Liver (tissue), 9 donors: ENCODE data around the gene NAA10. TPM values are rescaled to one million over a fixed set of nuclear protein-coding genes. Genes with fewer than 3 reads are reported as not detected.

Experiments used
- DNase-seq: peaks from one replicate; pipeline ENCODE4 v3.0.0-alpha.2; 2017; ENCODE audit warnings: low spot score
- H3K27ac ChIP-seq, 2 donors: one replicate each; pipeline ENCODE4 v1.7.0; 2013; ENCODE audit warnings: inconsistent platforms in 2 of 2, low read length in 2 of 2, control low read depth in 1 of 2, low read depth in 1 of 2, mild to moderate bottlenecking in 1 of 2
- H3K27me3 ChIP-seq, 4 donors: one replicate each; pipeline versions ENCODE4 v1.6.1 to v1.7.0; 2013; ENCODE audit warnings: low read length in 3 of 4, inconsistent platforms in 1 of 4, mild to moderate bottlenecking in 1 of 4, moderate library complexity in 1 of 4; ENCODE audit not compliant: control insufficient read depth in 4 of 4, insufficient read depth in 4 of 4
- H3K36me3 ChIP-seq, 4 donors: one replicate each; pipeline versions ENCODE4 v1.6.1 to v1.7.0; 2013; ENCODE audit warnings: low read length in 3 of 4, mild to moderate bottlenecking in 3 of 4, low read depth in 1 of 4, moderate library complexity in 1 of 4; ENCODE audit not compliant: control insufficient read depth in 4 of 4, insufficient read depth in 3 of 4
- H3K4me1 ChIP-seq, 4 donors: one replicate each; pipeline versions ENCODE4 v1.6.1 to v1.7.0; 2013; ENCODE audit warnings: low read length in 3 of 4, mild to moderate bottlenecking in 3 of 4, moderate library complexity in 1 of 4; ENCODE audit not compliant: control insufficient read depth in 4 of 4, insufficient read depth in 4 of 4
- H3K4me3 ChIP-seq, 3 donors: one replicate each; pipeline versions ENCODE4 v1.6.1 to v1.7.0; 2013; ENCODE audit warnings: low read length in 3 of 3, control low read depth in 1 of 3, low read depth in 1 of 3, mild to moderate bottlenecking in 1 of 3
- H3K9ac ChIP-seq, 2 donors: one replicate each; pipeline ENCODE4 v1.7.0; 2013; ENCODE audit warnings: low read length in 2 of 2, mild to moderate bottlenecking in 2 of 2, moderate library complexity in 2 of 2, control low read depth in 1 of 2, low read depth in 1 of 2
- H3K9me3 ChIP-seq, 4 donors: one replicate each; pipeline versions ENCODE4 v1.6.1 to v1.7.0; 2013; ENCODE audit warnings: low read length in 3 of 4; ENCODE audit not compliant: control insufficient read depth in 4 of 4
- ATF3 ChIP-seq: IDR thresholded peaks from 2 replicates; pipeline ENCODE4 v1.6.1; 2016; ENCODE audit warnings: antibody characterized with exemption
- CTCF ChIP-seq: fragments of 150-350 bp; IDR thresholded peaks from 2 replicates; pipeline ENCODE4 v1.5.1; 2017; ENCODE audit warnings: improper control_type of control experiment, low read depth, low read length; ENCODE audit not compliant: missing input control
- FOXA1 ChIP-seq: IDR thresholded peaks from 2 replicates; pipeline ENCODE4 v1.6.1; 2016; ENCODE audit warnings: antibody characterized with exemption
- FOXA2 ChIP-seq: IDR thresholded peaks from 2 replicates; pipeline ENCODE4 v1.6.1; 2016; ENCODE audit warnings: antibody characterized with exemption
- HNF4A ChIP-seq, 2 donors: conservative IDR thresholded peaks; 2 replicates each; pipeline ENCODE4 v1.6.1; 2016; ENCODE audit warnings: antibody characterized with exemption in 2 of 2, mild to moderate bottlenecking in 2 of 2
- HNF4G ChIP-seq: IDR thresholded peaks from 2 replicates; pipeline ENCODE4 v1.6.1; 2016; ENCODE audit warnings: antibody characterized with exemption
- MAX ChIP-seq: IDR thresholded peaks from 2 replicates; pipeline ENCODE4 v1.6.1; 2016; ENCODE audit warnings: antibody characterized with exemption
- NR2F2 ChIP-seq: IDR thresholded peaks from 2 replicates; pipeline ENCODE4 v1.6.1; 2016; ENCODE audit warnings: antibody characterized with exemption
- RAD21 ChIP-seq, 2 donors: IDR thresholded peaks; 2 replicates each; pipeline ENCODE4 v1.6.1; 2016; ENCODE audit warnings: antibody characterized with exemption in 2 of 2, mild to moderate bottlenecking in 2 of 2
- RXRA ChIP-seq, 2 donors: IDR thresholded peaks; 2 replicates each; pipeline ENCODE4 v1.6.1; 2017 to 2018; ENCODE audit warnings: antibody characterized with exemption in 2 of 2, mild to moderate bottlenecking in 1 of 2
- SP1 ChIP-seq: IDR thresholded peaks from 2 replicates; pipeline ENCODE4 v1.6.1; 2018; ENCODE audit warnings: antibody characterized with exemption, mild to moderate bottlenecking
- TAF1 ChIP-seq: conservative IDR thresholded peaks from 2 replicates; pipeline ENCODE4 v1.6.1; 2016; ENCODE audit warnings: antibody characterized with exemption, mild to moderate bottlenecking
- YY1 ChIP-seq: IDR thresholded peaks from 2 replicates; pipeline ENCODE4 v1.6.1; 2016; ENCODE audit warnings: antibody characterized with exemption, mild to moderate bottlenecking
- ZBTB33 ChIP-seq: IDR thresholded peaks from 2 replicates; pipeline ENCODE4 v1.6.1; 2016; ENCODE audit warnings: antibody characterized with exemption
- WGBS: extraction: QIAGEN DNeasy Blood & Tissue Kit; methylation state at CpG from one replicate; pipeline ENCODE4 v1.1.7; 2013; 5-methylcytosine and 5-hydroxymethylcytosine counted together
- polyA plus RNA-seq, 2 donors: library from polyadenylated mRNA; stranded (reverse) in 1 of 2; unstranded in 1 of 2; fragments of 200-250 nt in 1 of 2; fragments of >200 nt in 1 of 2; fragmentation: Nextera tagmentation in 1 of 2; extraction: Ambion mirVana in 1 of 2; gene quantifications; one replicate each; pipeline versions ENCODE4 v1.2.1 to v1.2.3, GENCODE V29; 2013 to 2015
- total RNA-seq, 2 donors: library from RNA; depleted of rRNA; stranded (reverse); fragments of >200 nt; gene quantifications; one replicate each; pipeline ENCODE4 v1.2.3, GENCODE V29; 2014
- donor health status: healthy.
- donor health status: healthy.
- donor health status: healthy.
- donor health status: healthy.
- donor health status: healthy.

The NAA10 gene
- total and polyA plus RNA-seq, 4 donors, result 20.5 to 58.8 (median 44.4) TPM

- no peak for TF ChIP-seq TAF1
- no peak for TF ChIP-seq ZBTB33
- TF ChIP-seq ATF3, result no peak
- TF ChIP-seq SP1, result no peak
- no peak for TF ChIP-seq HNF4G
- TF ChIP-seq MAX, result no peak
- TF ChIP-seq NR2F2, result no peak
- TF ChIP-seq RAD21 (IDR thresholded peaks at IDR 0.05), result no peak
- no peak for TF ChIP-seq FOXA1
- TF ChIP-seq RXRA (IDR thresholded peaks at IDR 0.05), result no peak
- no peak for TF ChIP-seq FOXA2
- TF ChIP-seq YY1, result no peak
- no peak for TF ChIP-seq HNF4A (conservative IDR thresholded peaks at IDR 0.05)
- TF ChIP-seq CTCF, result no peak
- no peak for DNase-seq
- WGBS, result 96% methylated on average over 32 of the region's 32 CpGs
These were observed 17.7 kb upstream of the NAA10 start for GRCh38 chrX:153952373-153953026.

GRCh38 chrX:153951683-153952372, 17.0 kb upstream of the NAA10 start:
- no peak overlapping the region for H3K4me3 ChIP-seq
- no peak overlapping the region for H3K9ac ChIP-seq
- peaks cover 0 to 5% (median 0%) of the 10 kb centered on the region in 4 donors for H3K4me1 ChIP-seq
- TF ChIP-seq RXRA (IDR thresholded peaks at IDR 0.05), result no peak
- TF ChIP-seq NR2F2, result no peak
- no peak for TF ChIP-seq MAX
- no peak for TF ChIP-seq FOXA2
- no peak for TF ChIP-seq SP1
- no peak for TF ChIP-seq FOXA1
- TF ChIP-seq YY1, result no peak
- TF ChIP-seq TAF1, result no peak
- TF ChIP-seq ZBTB33, result no peak
- H3K36me3 ChIP-seq, result peaks cover 6 to 70% (median 22%) of the 10 kb centered on the region in 4 donors
- no peaks in the 10 kb centered on the region for H3K9me3 ChIP-seq
- H3K27ac ChIP-seq, result no peak overlapping the region
- WGBS, result 97% methylated on average over 28 of the region's 28 CpGs
- no peaks in the 10 kb centered on the region for H3K27me3 ChIP-seq
- DNase-seq, result no peak

More at GRCh38 chrX:153952373-153953026, 17.7 kb upstream of the NAA10 start:
- Histone ChIP-seq H3K27me3 (no peaks in the 10 kb centered on the region), H3K9ac (no peak overlapping the region), H3K4me3 (no peak overlapping the region), H3K9me3 (no peaks in the 10 kb centered on the region), H3K36me3 (peaks cover 11 to 77% (median 25%) of the 10 kb centered on the region in 4 donors), H3K4me1 (peaks cover 0 to 5% (median 0%) of the 10 kb centered on the region in 4 donors), H3K27ac (no peak overlapping the region)
